ENCODE results near the gene CFAP161.
"Not testable (repeated sequence)": the region's sequence is repeated elsewhere in the genome, so short reads cannot be mapped to it uniquely, and the experiment has no call there.

The CFAP161 gene

GRCh38 chr15:81146006-81146405 is 11.9 kb downstream of the CFAP161 start:
- H3K36me3 ChIP-seq (ENCODE audit: control insufficient read depth, insufficient read depth, low read length): no peaks in the 10 kb centered on the region
- H3K4me1 ChIP-seq (ENCODE audit: control insufficient read depth, insufficient read depth, low read length): no peaks in the 10 kb centered on the region
- H3K9ac ChIP-seq (ENCODE audit: low read depth, low read length): no peak overlapping the region
- no peaks in the 10 kb centered on the region for H3K27me3 ChIP-seq (ENCODE audit: control insufficient read depth, insufficient read depth, low read length)
- no peaks in the 10 kb centered on the region for H3K9me3 ChIP-seq (ENCODE audit: control insufficient read depth, insufficient read depth, low read length)
- H3K4me3 ChIP-seq (ENCODE audit: low read depth, low read length): no peak overlapping the region

- Histone ChIP-seq H3K4me1 (ENCODE audit: control insufficient read depth, insufficient read depth, low read length) (no peaks in the 10 kb centered on the region), H3K9me3 (ENCODE audit: control insufficient read depth, insufficient read depth, low read length) (no peaks in the 10 kb centered on the region), H3K27me3 (ENCODE audit: control insufficient read depth, insufficient read depth, low read length) (no peaks in the 10 kb centered on the region), H3K36me3 (ENCODE audit: control insufficient read depth, insufficient read depth, low read length) (no peaks in the 10 kb centered on the region), H3K4me3 (ENCODE audit: low read depth, low read length) (no peak overlapping the region), H3K9ac (ENCODE audit: low read depth, low read length) (no peak overlapping the region)
Observed at GRCh38 chr15:81146466-81146865, 12.4 kb downstream of the CFAP161 start.

- no peak overlapping the region for H3K9ac ChIP-seq (ENCODE audit: low read depth, low read length)
- no peaks in the 10 kb centered on the region for H3K27me3 ChIP-seq (ENCODE audit: control insufficient read depth, insufficient read depth, low read length)
- no peak overlapping the region for H3K4me3 ChIP-seq (ENCODE audit: low read depth, low read length)
- H3K36me3 ChIP-seq (ENCODE audit: control insufficient read depth, insufficient read depth, low read length): no peaks in the 10 kb centered on the region
- no peaks in the 10 kb centered on the region for H3K9me3 ChIP-seq (ENCODE audit: control insufficient read depth, insufficient read depth, low read length)
- no peaks in the 10 kb centered on the region for H3K4me1 ChIP-seq (ENCODE audit: control insufficient read depth, insufficient read depth, low read length)
Observed at GRCh38 chr15:81151389-81151788, 17.3 kb downstream of the CFAP161 start.

GRCh38 chr15:81152339-81152738 is 18.3 kb downstream of the CFAP161 start:
- Histone ChIP-seq H3K27me3 (ENCODE audit: control insufficient read depth, insufficient read depth, low read length) (no peaks in the 10 kb centered on the region), H3K9ac (ENCODE audit: low read depth, low read length) (no peak overlapping the region), H3K9me3 (ENCODE audit: control insufficient read depth, insufficient read depth, low read length) (no peaks in the 10 kb centered on the region), H3K4me1 (ENCODE audit: control insufficient read depth, insufficient read depth, low read length) (no peaks in the 10 kb centered on the region), H3K4me3 (ENCODE audit: low read depth, low read length) (no peak overlapping the region), H3K36me3 (ENCODE audit: control insufficient read depth, insufficient read depth, low read length) (no peaks in the 10 kb centered on the region)

DNA sequence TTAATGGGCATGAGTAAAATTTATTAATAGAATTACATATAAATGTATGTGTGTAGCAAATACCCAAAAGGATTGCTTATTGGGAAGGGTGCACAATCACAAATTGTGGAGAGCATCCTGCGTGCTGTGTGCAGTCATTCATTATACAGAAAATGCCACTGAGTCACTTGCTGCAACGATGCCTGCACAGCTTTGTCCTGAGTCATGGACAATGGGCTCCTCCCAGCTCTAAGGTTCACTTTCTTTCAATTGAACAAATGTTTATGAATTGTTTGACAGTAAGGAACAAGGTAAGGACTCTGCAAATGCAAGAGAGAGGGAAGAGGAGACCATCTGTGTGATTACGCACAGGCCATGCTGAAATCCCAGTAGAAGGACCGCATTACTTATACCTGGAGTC is 18.7 kb downstream of the CFAP161 start:
- no peaks in the 10 kb centered on the region for H3K4me1 ChIP-seq (ENCODE audit: control insufficient read depth, insufficient read depth, low read length)
- no peaks in the 10 kb centered on the region for H3K27me3 ChIP-seq (ENCODE audit: control insufficient read depth, insufficient read depth, low read length)
- no peaks in the 10 kb centered on the region for H3K36me3 ChIP-seq (ENCODE audit: control insufficient read depth, insufficient read depth, low read length)
- no peak overlapping the region for H3K9ac ChIP-seq (ENCODE audit: low read depth, low read length)
- H3K4me3 ChIP-seq (ENCODE audit: low read depth, low read length): no peak overlapping the region
- H3K9me3 ChIP-seq (ENCODE audit: control insufficient read depth, insufficient read depth, low read length): no peaks in the 10 kb centered on the region

GRCh38 chr15:81155375-81156218 is 21.5 kb downstream of the CFAP161 start:
- no peaks in the 10 kb centered on the region for H3K9me3 ChIP-seq (ENCODE audit: control insufficient read depth, insufficient read depth, low read length)
- no peaks in the 10 kb centered on the region for H3K27me3 ChIP-seq (ENCODE audit: control insufficient read depth, insufficient read depth, low read length)
- no peak overlapping the region for H3K4me3 ChIP-seq (ENCODE audit: low read depth, low read length)
- H3K4me1 ChIP-seq (ENCODE audit: control insufficient read depth, insufficient read depth, low read length): no peaks in the 10 kb centered on the region
- no peak overlapping the region for H3K9ac ChIP-seq (ENCODE audit: low read depth, low read length)
- no peaks in the 10 kb centered on the region for H3K36me3 ChIP-seq (ENCODE audit: control insufficient read depth, insufficient read depth, low read length)

- no peaks in the 10 kb centered on the region for H3K4me1 ChIP-seq (ENCODE audit: control insufficient read depth, insufficient read depth, low read length)
- H3K9ac ChIP-seq (ENCODE audit: low read depth, low read length): no peak overlapping the region
- H3K36me3 ChIP-seq (ENCODE audit: control insufficient read depth, insufficient read depth, low read length): no peaks in the 10 kb centered on the region
- H3K4me3 ChIP-seq (ENCODE audit: low read depth, low read length): no peak overlapping the region
- H3K27me3 ChIP-seq (ENCODE audit: control insufficient read depth, insufficient read depth, low read length): no peaks in the 10 kb centered on the region
- no peaks in the 10 kb centered on the region for H3K9me3 ChIP-seq (ENCODE audit: control insufficient read depth, insufficient read depth, low read length)
Observed at GRCh38 chr15:81156324-81156723, 22.3 kb downstream of the CFAP161 start.

DNA sequence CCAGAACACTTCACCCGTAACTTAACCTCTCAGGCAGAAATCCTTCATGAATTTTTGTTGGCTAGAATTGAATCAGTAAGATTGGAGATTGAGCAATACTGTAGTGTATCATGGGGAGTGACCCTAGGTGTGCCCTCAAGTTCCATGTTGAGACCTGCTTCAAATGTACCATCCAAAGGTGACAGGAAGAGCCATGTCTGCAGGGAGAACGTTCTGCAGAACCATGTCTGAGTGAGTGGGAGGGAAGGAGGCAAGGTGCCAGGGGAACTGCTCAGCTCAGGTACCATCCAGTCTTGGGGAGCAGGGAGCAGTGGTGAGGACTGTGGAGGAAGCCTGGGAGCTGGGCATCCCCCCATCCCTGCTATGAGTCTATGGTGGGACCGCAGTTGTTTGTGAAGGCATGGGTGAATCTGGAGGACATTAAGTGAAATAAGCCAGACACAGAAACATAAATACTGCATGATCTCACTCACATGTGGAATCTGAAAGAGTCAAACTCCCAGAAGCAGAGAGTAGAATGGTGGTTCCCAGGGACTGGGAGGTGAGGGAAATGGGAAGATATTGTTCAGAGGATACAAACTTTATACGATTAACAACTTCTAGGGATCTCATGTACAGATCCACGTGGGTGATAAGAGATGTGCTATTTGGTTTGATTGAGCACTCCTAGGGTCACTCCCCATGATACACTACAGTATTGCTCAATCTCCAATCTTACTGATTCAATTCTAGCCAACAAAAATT is 23.3 kb downstream of the CFAP161 start:
- Histone ChIP-seq H3K4me1 (ENCODE audit: control insufficient read depth, insufficient read depth, low read length) (no peaks in the 10 kb centered on the region), H3K36me3 (ENCODE audit: control insufficient read depth, insufficient read depth, low read length) (no peaks in the 10 kb centered on the region), H3K9ac (ENCODE audit: low read depth, low read length) (no peak overlapping the region), H3K9me3 (ENCODE audit: control insufficient read depth, insufficient read depth, low read length) (no peaks in the 10 kb centered on the region), H3K27me3 (ENCODE audit: control insufficient read depth, insufficient read depth, low read length) (no peaks in the 10 kb centered on the region), H3K4me3 (ENCODE audit: low read depth, low read length) (no peak overlapping the region)

GRCh38 chr15:81157939-81158223 is 23.8 kb downstream of the CFAP161 start:
- Histone ChIP-seq H3K27me3 (ENCODE audit: control insufficient read depth, insufficient read depth, low read length) (no peaks in the 10 kb centered on the region), H3K9me3 (ENCODE audit: control insufficient read depth, insufficient read depth, low read length) (no peaks in the 10 kb centered on the region), H3K4me1 (ENCODE audit: control insufficient read depth, insufficient read depth, low read length) (no peaks in the 10 kb centered on the region), H3K9ac (ENCODE audit: low read depth, low read length) (no peak overlapping the region), H3K36me3 (ENCODE audit: control insufficient read depth, insufficient read depth, low read length) (no peaks in the 10 kb centered on the region), H3K4me3 (ENCODE audit: low read depth, low read length) (no peak overlapping the region)

DNA sequence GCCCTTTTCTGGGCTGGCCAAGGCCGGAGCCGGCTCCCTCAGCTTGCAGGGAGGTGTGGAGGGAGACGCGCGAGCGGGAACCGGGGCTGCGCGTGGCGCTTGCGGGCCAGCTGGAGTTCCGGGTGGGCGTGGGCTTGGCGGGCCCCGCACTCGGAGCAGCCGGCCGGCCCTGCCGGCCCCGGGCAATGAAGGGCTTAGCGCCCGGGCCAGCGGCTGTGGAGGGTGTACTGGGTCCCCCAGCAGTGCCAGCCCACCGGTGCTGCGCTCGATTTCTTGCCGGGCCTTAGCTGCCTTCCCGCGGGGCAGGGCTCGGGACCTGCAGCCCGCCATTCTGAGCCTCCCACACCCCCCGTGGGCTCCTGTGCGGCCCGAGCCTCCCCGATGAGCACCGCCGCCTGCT is 24.5 kb downstream of the CFAP161 start:
- not testable (repeated sequence) for H3K36me3 ChIP-seq (ENCODE audit: control insufficient read depth, insufficient read depth, low read length); H3K9me3 ChIP-seq (ENCODE audit: control insufficient read depth, insufficient read depth, low read length); H3K4me1 ChIP-seq (ENCODE audit: control insufficient read depth, insufficient read depth, low read length); H3K4me3 ChIP-seq (ENCODE audit: low read depth, low read length); H3K27me3 ChIP-seq (ENCODE audit: control insufficient read depth, insufficient read depth, low read length); H3K9ac ChIP-seq (ENCODE audit: low read depth, low read length)

GRCh38 chr15:81160312-81161159 is 26.5 kb downstream of the CFAP161 start:
- Histone ChIP-seq H3K4me1 (ENCODE audit: control insufficient read depth, insufficient read depth, low read length) (no peaks in the 10 kb centered on the region), H3K9ac (ENCODE audit: low read depth, low read length) (no peak overlapping the region), H3K27me3 (ENCODE audit: control insufficient read depth, insufficient read depth, low read length) (no peaks in the 10 kb centered on the region), H3K36me3 (ENCODE audit: control insufficient read depth, insufficient read depth, low read length) (no peaks in the 10 kb centered on the region), H3K4me3 (ENCODE audit: low read depth, low read length) (no peak overlapping the region), H3K9me3 (ENCODE audit: control insufficient read depth, insufficient read depth, low read length) (no peaks in the 10 kb centered on the region)

Measured in iPS-15b (cell line).